T-cell (primary cell): ENCODE measurements around the gene SEMA3D. TPM values are rescaled to one million over a fixed set of nuclear protein-coding genes. Genes with fewer than 3 reads are reported as not detected.

ENCODE experiments used
- ATAC-seq, 4 experiments: fragments of 200-7000 bp in 3 of 4; fragments of 150-1000 bp in 1 of 4; cut with Tn5 transposase; replicated peaks in 1 of 4; 1 replicate in 3 of 4; 2 replicates in 1 of 4; pipeline ENCODE4 v1.10.0; 2021; ENCODE audit warnings: moderate library complexity in 3 of 4, mild to moderate bottlenecking in 2 of 4, moderate number of reproducible peaks in 1 of 4
- CTCF ChIA-PET, 2 donors: fragments of 300-600 bp; sonication (Branson Sonifier 250); formaldehyde crosslinking; loops; one replicate each; lab custom pipeline; 2022; ENCODE audit warnings: antibody characterized with exemption in 2 of 2; lab: Charles Lee
- POLR2A ChIA-PET, 2 donors: fragments of 300-600 bp; sonication (Branson Sonifier 250); formaldehyde crosslinking; loops; one replicate each; lab custom pipeline; 2022; ENCODE audit warnings: antibody characterized with exemption in 2 of 2; lab: Charles Lee
- DNase-seq, 35 experiments: peaks; one replicate each; pipeline versions ENCODE4 v3.0.0 to v3.0.0-alpha.2; 2013 to 2023
- H3K27ac ChIP-seq: one replicate; pipeline ENCODE4 v1.5.1; 2013; ENCODE audit warnings: low read length
- H3K27me3 ChIP-seq, 2 experiments: replicated peaks in 1 of 2; 1 replicate in 1 of 2; 2 replicates in 1 of 2; pipeline versions ENCODE4 v1.6.1 to v1.7.0; 2013; ENCODE audit warnings: low read length in 1 of 2, mixed read lengths in 1 of 2; ENCODE audit not compliant: control insufficient read depth in 2 of 2, insufficient read depth in 2 of 2; ENCODE audit errors: extremely low read depth in 1 of 2
- H3K36me3 ChIP-seq, 2 donors: 1 replicate in 1 of 2; 2 replicates in 1 of 2; pipeline versions ENCODE4 v1.6.1 to v1.7.0; 2013; ENCODE audit warnings: low read length in 1 of 2; ENCODE audit not compliant: control insufficient read depth in 2 of 2, insufficient read depth in 1 of 2; ENCODE audit errors: extremely low read depth in 1 of 2
- H3K4me1 ChIP-seq, 2 experiments: 1 replicate in 1 of 2; 2 replicates in 1 of 2; pipeline versions ENCODE4 v1.6.1 to v1.7.0; 2013; ENCODE audit warnings: low read length in 2 of 2, mixed read lengths in 1 of 2; ENCODE audit not compliant: insufficient read depth in 2 of 2, control insufficient read depth in 1 of 2; ENCODE audit errors: extremely low read depth in 1 of 2
- H3K4me3 ChIP-seq, 2 donors: 1 replicate in 1 of 2; 2 replicates in 1 of 2; pipeline versions ENCODE4 v1.5.1 to v1.7.0; 2013; ENCODE audit warnings: mild to moderate bottlenecking in 2 of 2, low read length in 1 of 2, moderate library complexity in 1 of 2; ENCODE audit not compliant: control insufficient read depth in 1 of 2; ENCODE audit errors: extremely low read depth in 1 of 2
- H3K9me3 ChIP-seq: 2 replicates; pipeline ENCODE4 v1.7.0; 2013
- H3K27ac Mint-ChIP-seq, 2 donors: one replicate each; pipeline ENCODE4 v1.8.0; 2020 to 2021; ENCODE audit warnings: mild to moderate bottlenecking in 2 of 2, mixed read lengths in 2 of 2
- H3K27me3 Mint-ChIP-seq, 2 donors: one replicate each; pipeline ENCODE4 v1.8.0; 2021 to 2022; ENCODE audit warnings: mixed read lengths in 2 of 2
- H3K36me3 Mint-ChIP-seq: one replicate; pipeline ENCODE4 v1.8.0; 2021; ENCODE audit warnings: mixed read lengths
- H3K4me1 Mint-ChIP-seq, 3 donors: one replicate each; pipeline ENCODE4 v1.8.0; 2020 to 2022; ENCODE audit warnings: mixed read lengths in 3 of 3, mild to moderate bottlenecking in 1 of 3
- H3K4me3 Mint-ChIP-seq, 3 donors: one replicate each; pipeline ENCODE4 v1.8.0; 2020 to 2022; ENCODE audit warnings: mild to moderate bottlenecking in 3 of 3, mixed read lengths in 3 of 3, moderate library complexity in 3 of 3
- H3K9me3 Mint-ChIP-seq, 3 donors: one replicate each; pipeline ENCODE4 v1.8.0; 2020 to 2022; ENCODE audit warnings: mixed read lengths in 3 of 3
- WGBS: methylation state at CpG from one replicate; pipeline ENCODE4 v1.1.5; 2013; ENCODE audit warnings: missing lambda C conversion rate; ENCODE audit not compliant: insufficient coverage; 5-methylcytosine and 5-hydroxymethylcytosine counted together
- total RNA-seq, 35 experiments: library from RNA in 6 of 35; stranded (reverse) in 6 of 35; fragments of 120-200 nt in 1 of 35; gene quantifications; one replicate each; pipeline versions ENCODE4 v1.2.1 to v1.2.4 and lab custom pipeline; 2013 to 2026

Gene SEMA3D
- total RNA-seq, 5 donors from 2014 or later (not counting 1 experiment from before 2014, with no cell fraction given), result 0.29 TPM; not detected in 4

GRCh38 chr7:85011127-85011526, 175.7 kb downstream of the SEMA3D start:
- no peaks in the 10 kb centered on the region for H3K36me3 Mint-ChIP-seq
- CTCF ChIA-PET, result interaction anchor here in 1 of 2 donors (0.7 kb wide), 1 partner anchor 10 kb away, joined by 5 read pairs; no protein-coding TSS in a partner anchor

GRCh38 chr7:85010306-85010705, 176.6 kb downstream of the SEMA3D start:
- H3K36me3 Mint-ChIP-seq, result no peaks in the 10 kb centered on the region
- ChIA-PET CTCF (interaction anchor here (0.7 to 1.2 kb wide), 2 partner anchors 10 to 14 kb away, joined by 3 to 5 read pairs; no protein-coding TSS in a partner anchor), POLR2A (interaction anchor here (0.5 to 0.8 kb wide), 3 partner anchors 14 to 463 kb away, joined by 4 to 6 read pairs (median 5); no protein-coding TSS in a partner anchor)
- Histone ChIP-seq H3K4me1 (no peaks in the 10 kb centered on the region), H3K9me3 (no peaks in the 10 kb centered on the region), H3K4me3 (no peak overlapping the region), H3K36me3 (no peaks in the 10 kb centered on the region), H3K27me3 (no peaks in the 10 kb centered on the region), H3K27ac (no peak overlapping the region)
- H3K4me1 Mint-ChIP-seq, result no peaks in the 10 kb centered on the region
- H3K9me3 Mint-ChIP-seq, result no peaks in the 10 kb centered on the region
- ATAC-seq, result no peak
- no peak overlapping the region for H3K4me3 Mint-ChIP-seq
- DNase-seq, result no peak
- no peak overlapping the region for H3K27ac Mint-ChIP-seq
- H3K27me3 Mint-ChIP-seq, result no peaks in the 10 kb centered on the region

More at GRCh38 chr7:85011127-85011526, 175.7 kb downstream of the SEMA3D start:
- no peaks in the 10 kb centered on the region for H3K4me1 Mint-ChIP-seq
- no peak overlapping the region for H3K27ac Mint-ChIP-seq
- no peaks in the 10 kb centered on the region for H3K27me3 Mint-ChIP-seq
- Histone ChIP-seq H3K4me3 (no peak overlapping the region), H3K4me1 (no peaks in the 10 kb centered on the region), H3K27me3 (no peaks in the 10 kb centered on the region), H3K27ac (no peak overlapping the region), H3K36me3 (no peaks in the 10 kb centered on the region), H3K9me3 (no peaks in the 10 kb centered on the region)
- H3K9me3 Mint-ChIP-seq, result no peaks in the 10 kb centered on the region
- POLR2A ChIA-PET, result no interaction called here
- no peak overlapping the region for H3K4me3 Mint-ChIP-seq
- ATAC-seq (no peak), DNase-seq (no peak)
- WGBS, result 73% methylated on average over 3 of the region's 4 CpGs

- no CpG with 5 or more reads among the region's 1 CpG for WGBS
- no peaks in the 10 kb centered on the region for H3K9me3 ChIP-seq
Measured at GRCh38 chr7:85006754-85007153, 180.1 kb downstream of the SEMA3D start.

GRCh38 chr7:85004402-85004801, 182.5 kb downstream of the SEMA3D start:
- POLR2A ChIA-PET, result no interaction called here
- Histone ChIP-seq H3K4me3 (no peak overlapping the region), H3K27me3 (no peaks in the 10 kb centered on the region), H3K27ac (no peak overlapping the region), H3K36me3 (no peaks in the 10 kb centered on the region), H3K9me3 (no peaks in the 10 kb centered on the region), H3K4me1 (no peaks in the 10 kb centered on the region)
- H3K9me3 Mint-ChIP-seq, result no peaks in the 10 kb centered on the region
- H3K4me1 Mint-ChIP-seq, result no peaks in the 10 kb centered on the region
- H3K27ac Mint-ChIP-seq, result no peak overlapping the region
- peaks cover 0 to 4% of the 10 kb centered on the region in 2 donors for H3K27me3 Mint-ChIP-seq
- no peak for DNase-seq
- WGBS, result 100% methylated on average over 1 of the region's 2 CpGs
- CTCF ChIA-PET, result no interaction called here
- no peaks in the 10 kb centered on the region for H3K36me3 Mint-ChIP-seq
- ATAC-seq, result no peak
- H3K4me3 Mint-ChIP-seq, result no peak overlapping the region

More at GRCh38 chr7:85006754-85007153, 180.1 kb downstream of the SEMA3D start:
- Mint-ChIP-seq H3K4me1 (no peaks in the 10 kb centered on the region), H3K27me3 (peaks cover 0 to 4% of the 10 kb centered on the region in 2 donors), H3K4me3 (no peak overlapping the region), H3K27ac (no peak overlapping the region), H3K36me3 (no peaks in the 10 kb centered on the region), H3K9me3 (no peaks in the 10 kb centered on the region)
- Histone ChIP-seq H3K4me3 (no peak overlapping the region), H3K4me1 (no peaks in the 10 kb centered on the region), H3K27me3 (no peaks in the 10 kb centered on the region), H3K36me3 (no peaks in the 10 kb centered on the region), H3K27ac (no peak overlapping the region)
- DNase-seq (no peak), ATAC-seq (no peak)
- POLR2A ChIA-PET, result no interaction called here
- CTCF ChIA-PET, result interaction anchor here in 1 of 2 donors (1.0 kb wide), 1 partner anchor 1071 kb away, joined by 4 read pairs; no protein-coding TSS in a partner anchor

GRCh38 chr7:85001495-85002345, 185.1 kb downstream of the SEMA3D start:
- Mint-ChIP-seq H3K27ac (no peak overlapping the region), H3K36me3 (no peaks in the 10 kb centered on the region), H3K4me3 (no peak overlapping the region), H3K9me3 (no peaks in the 10 kb centered on the region), H3K27me3 (peaks cover 0 to 9% of the 10 kb centered on the region in 2 donors), H3K4me1 (no peaks in the 10 kb centered on the region)
- DNase-seq (no peak), ATAC-seq (no peak)
- no peaks in the 10 kb centered on the region for H3K4me1 ChIP-seq
- ChIA-PET CTCF (interaction anchor here in 1 of 2 donors (0.7 kb wide), 1 partner anchor 20 kb away, joined by 3 read pairs; no protein-coding TSS in a partner anchor), POLR2A (interaction anchor here in 1 of 2 donors (0.5 kb wide), 1 partner anchor 354 kb away, joined by 3 read pairs; no protein-coding TSS in a partner anchor)
- no peak overlapping the region for H3K27ac ChIP-seq
- WGBS, result no CpG with 5 or more reads among the region's 3 CpGs
- H3K27me3 ChIP-seq, result no peaks in the 10 kb centered on the region
- no peaks in the 10 kb centered on the region for H3K36me3 ChIP-seq
- H3K9me3 ChIP-seq, result no peaks in the 10 kb centered on the region
- no peak overlapping the region for H3K4me3 ChIP-seq

GRCh38 chr7:85000735-85001350, 186.0 kb downstream of the SEMA3D start:
- Histone ChIP-seq H3K27ac (no peak overlapping the region), H3K4me1 (no peaks in the 10 kb centered on the region), H3K9me3 (no peaks in the 10 kb centered on the region), H3K4me3 (no peak overlapping the region), H3K36me3 (no peaks in the 10 kb centered on the region), H3K27me3 (no peaks in the 10 kb centered on the region)
- DNase-seq (no peak), ATAC-seq (no peak)
- Mint-ChIP-seq H3K4me1 (no peaks in the 10 kb centered on the region), H3K4me3 (no peak overlapping the region), H3K27me3 (peaks cover 0 to 9% of the 10 kb centered on the region in 2 donors), H3K27ac (no peak overlapping the region), H3K36me3 (no peaks in the 10 kb centered on the region), H3K9me3 (no peaks in the 10 kb centered on the region)
- WGBS, result 100% methylated on average over 1 of the region's 1 CpG
- ChIA-PET POLR2A (no interaction called here), CTCF (interaction anchor here in 1 of 2 donors (0.7 kb wide), 1 partner anchor 21 kb away, joined by 3 read pairs; no protein-coding TSS in a partner anchor)
